ENCODE results near the gene DOCK1.

Gene DOCK1

DNA sequence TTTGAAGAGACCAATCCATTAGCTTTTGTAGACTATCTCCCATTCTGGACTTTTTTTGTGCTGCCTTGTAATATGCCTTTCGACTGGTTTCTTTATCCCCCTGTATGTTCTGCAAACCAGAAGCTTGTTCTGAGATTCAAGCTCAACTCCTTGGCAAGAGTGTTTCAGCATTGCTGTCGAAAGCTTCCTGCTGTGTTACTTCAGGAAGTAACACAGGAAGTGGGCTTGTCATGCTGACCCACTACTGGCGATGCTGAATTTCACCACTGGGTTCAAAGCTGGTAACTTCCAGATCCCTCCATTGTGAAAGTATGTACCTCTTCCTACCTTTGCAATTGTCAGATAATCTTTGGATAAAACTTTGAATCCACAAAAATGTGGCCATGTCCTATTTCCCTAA lies 349.0 kb downstream of the DOCK1 start:
- no peak overlapping the region for H3K4me3 ChIP-seq (replicated peaks; ENCODE audit: low read depth, low read length)
- peak; percentile 72 for DNase-seq (ENCODE audit: low read depth)
- TF ChIP-seq, protein P1, sequence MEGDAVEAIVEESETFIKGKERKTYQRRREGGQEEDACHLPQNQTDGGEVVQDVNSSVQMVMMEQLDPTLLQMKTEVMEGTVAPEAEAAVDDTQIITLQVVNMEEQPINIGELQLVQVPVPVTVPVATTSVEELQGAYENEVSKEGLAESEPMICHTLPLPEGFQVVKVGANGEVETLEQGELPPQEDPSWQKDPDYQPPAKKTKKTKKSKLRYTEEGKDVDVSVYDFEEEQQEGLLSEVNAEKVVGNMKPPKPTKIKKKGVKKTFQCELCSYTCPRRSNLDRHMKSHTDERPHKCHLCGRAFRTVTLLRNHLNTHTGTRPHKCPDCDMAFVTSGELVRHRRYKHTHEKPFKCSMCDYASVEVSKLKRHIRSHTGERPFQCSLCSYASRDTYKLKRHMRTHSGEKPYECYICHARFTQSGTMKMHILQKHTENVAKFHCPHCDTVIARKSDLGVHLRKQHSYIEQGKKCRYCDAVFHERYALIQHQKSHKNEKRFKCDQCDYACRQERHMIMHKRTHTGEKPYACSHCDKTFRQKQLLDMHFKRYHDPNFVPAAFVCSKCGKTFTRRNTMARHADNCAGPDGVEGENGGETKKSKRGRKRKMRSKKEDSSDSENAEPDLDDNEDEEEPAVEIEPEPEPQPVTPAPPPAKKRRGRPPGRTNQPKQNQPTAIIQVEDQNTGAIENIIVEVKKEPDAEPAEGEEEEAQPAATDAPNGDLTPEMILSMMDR (IDR thresholded peaks at IDR 0.05; ENCODE audit: low read length, missing control alignments), result no peak

DNA sequence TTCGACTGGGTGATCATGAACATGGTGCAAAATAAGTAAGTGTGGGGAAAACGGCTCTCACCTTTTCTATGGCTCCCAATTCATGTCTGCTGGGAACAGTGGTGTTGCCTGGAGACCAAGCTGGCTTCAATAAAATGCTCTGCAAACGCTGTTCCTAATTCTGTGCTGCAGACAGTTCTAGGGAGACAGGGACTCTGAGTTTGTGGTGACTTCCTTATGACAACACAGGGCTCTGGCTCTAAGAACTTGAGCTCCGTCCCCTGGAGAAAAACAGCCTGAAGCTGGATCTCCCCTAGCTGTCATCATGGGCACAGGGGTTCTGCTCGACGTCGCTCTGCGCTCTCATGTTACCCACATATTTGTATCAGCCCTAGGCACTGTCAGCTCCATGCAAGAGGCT lies 352.2 kb downstream of the DOCK1 start:
- DNase-seq (ENCODE audit: low read depth), result no peak
- H3K4me3 ChIP-seq (replicated peaks; ENCODE audit: low read depth, low read length), result no peak overlapping the region
- TF ChIP-seq, protein P1 (IDR thresholded peaks at IDR 0.05; ENCODE audit: low read length, missing control alignments), result no peak

DNA sequence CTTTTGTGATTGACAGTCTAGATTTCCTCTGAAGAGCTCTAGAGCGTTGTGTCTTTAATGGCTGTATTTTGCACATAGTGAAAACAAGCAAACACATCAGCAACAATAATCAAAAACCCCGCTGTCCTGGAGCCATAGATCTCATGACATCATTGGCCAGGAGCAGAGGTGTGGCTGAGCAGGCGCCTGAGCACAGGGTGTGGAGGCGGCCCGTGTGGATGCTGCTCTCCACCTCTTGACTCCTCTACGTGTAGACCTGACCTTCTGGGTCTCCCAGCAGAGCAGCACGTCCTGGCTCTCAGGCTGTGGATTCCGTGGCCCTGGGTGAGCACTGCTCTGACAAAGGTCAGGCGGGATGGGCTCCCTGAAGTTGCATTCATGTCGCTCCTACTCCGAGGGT lies 354.1 kb downstream of the DOCK1 start:
- no peak for DNase-seq (ENCODE audit: low read depth)
- H3K4me3 ChIP-seq (replicated peaks; ENCODE audit: low read depth, low read length), result no peak overlapping the region
- TF ChIP-seq, protein P1 (IDR thresholded peaks at IDR 0.05; ENCODE audit: low read length, missing control alignments), result no peak

DNA sequence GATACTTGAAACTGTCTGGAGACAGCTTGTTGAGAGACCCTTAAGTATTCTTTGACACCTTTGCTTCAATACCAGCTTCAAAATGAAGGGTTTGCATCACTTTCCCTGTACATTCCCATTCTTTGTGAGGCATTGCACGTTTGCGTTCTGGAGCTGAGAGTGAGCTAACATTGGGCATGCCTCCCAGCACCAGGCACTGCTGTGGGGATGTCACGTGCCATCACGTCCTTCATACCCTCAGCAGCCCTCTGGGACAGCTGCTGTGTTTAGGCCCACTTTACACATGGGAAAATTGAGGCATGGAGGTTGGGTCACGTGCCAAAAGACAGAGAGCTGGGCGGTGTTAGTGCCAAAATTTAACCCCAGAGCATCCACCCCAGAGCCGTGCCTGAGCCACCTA lies 357.4 kb downstream of the DOCK1 start:
- no peak for DNase-seq (ENCODE audit: low read depth)
- TF ChIP-seq, protein P1 (IDR thresholded peaks at IDR 0.05; ENCODE audit: low read length, missing control alignments), result no peak

DNA sequence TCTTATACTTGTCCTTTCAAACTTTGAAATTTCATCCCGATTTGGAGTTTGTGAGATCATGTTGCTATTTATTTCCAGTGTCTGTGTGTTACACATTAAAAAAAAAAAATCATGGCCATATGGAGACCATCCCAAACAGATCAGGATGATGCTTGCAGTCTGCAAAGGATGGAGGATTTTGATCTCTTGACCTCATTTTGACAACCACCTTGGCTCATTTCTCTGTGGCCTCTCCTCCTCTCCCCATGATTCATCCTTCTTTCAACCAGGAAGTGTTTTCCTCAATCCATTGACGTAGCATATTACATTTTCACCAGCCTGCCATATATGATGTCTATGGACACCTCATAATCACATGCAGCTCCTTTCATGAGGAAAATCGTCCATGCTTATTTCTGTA lies 360.1 kb downstream of the DOCK1 start:
- TF ChIP-seq, protein P1 (IDR thresholded peaks at IDR 0.05; ENCODE audit: low read length, missing control alignments), result no peak

More for the DNA sequence above, 357.4 kb downstream of the DOCK1 start:
- no peak overlapping the region for H3K4me3 ChIP-seq (replicated peaks; ENCODE audit: low read depth, low read length)

DNA sequence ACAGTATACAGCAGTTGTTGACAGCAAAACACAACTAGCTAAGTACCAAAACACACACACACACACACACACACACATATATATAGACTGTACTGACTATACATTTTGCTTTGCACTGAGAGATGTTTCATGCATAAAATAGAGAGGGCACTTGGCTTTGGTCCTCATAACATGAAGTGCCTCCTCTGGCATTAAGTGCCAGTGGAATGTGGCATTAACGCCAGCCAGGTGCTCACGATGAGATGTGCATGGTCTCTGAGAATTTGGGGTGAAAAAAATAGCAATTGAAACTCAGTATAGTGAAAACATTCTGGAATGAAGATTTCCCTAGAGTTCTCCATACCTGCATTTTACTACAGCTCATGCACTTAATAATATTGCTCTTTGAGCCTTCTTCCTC lies 361.2 kb downstream of the DOCK1 start:
- TF ChIP-seq, protein P1 (IDR thresholded peaks at IDR 0.05; ENCODE audit: low read length, missing control alignments), result no peak
- no peak overlapping the region for H3K4me3 ChIP-seq (replicated peaks; ENCODE audit: low read depth, low read length)

More for the DNA sequence above, 360.1 kb downstream of the DOCK1 start:
- H3K4me3 ChIP-seq (replicated peaks; ENCODE audit: low read depth, low read length), result no peak overlapping the region
- peak; percentile 3 for DNase-seq (ENCODE audit: low read depth)

DNA sequence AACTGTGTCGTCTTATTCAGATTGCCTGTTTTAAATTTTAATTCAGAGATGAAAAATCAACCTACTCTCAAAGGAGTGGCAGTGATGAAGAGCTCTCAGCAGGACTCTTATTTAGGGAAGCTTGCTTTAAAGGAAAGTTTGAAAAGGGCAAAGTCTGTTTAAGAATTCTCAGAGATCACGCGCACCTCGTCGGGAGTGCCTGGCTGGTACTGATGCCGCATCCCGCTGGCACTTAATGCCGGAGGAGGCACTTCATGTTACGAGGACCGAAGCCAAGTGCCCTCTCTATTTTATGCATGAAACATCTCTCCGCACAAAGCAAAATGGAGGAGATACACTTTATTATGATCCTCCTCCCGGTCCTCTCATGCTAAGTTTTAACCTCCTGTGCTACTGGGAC lies 362.2 kb downstream of the DOCK1 start:
- TF ChIP-seq, protein P1 (IDR thresholded peaks at IDR 0.05; ENCODE audit: low read length, missing control alignments), result no peak
- no peak overlapping the region for H3K4me3 ChIP-seq (replicated peaks; ENCODE audit: low read depth, low read length)
- DNase-seq (ENCODE audit: low read depth), result no peak

More for the DNA sequence above, 361.2 kb downstream of the DOCK1 start:
- DNase-seq (ENCODE audit: low read depth), result no peak

Measured in fibroblast of pulmonary artery (primary cell).